ENCODE data around the gene KMT5B. TPM values are rescaled to one million over a fixed set of nuclear protein-coding genes. Genes with fewer than 3 reads are reported as not detected.

KMT5B gene
- total and polyA plus RNA-seq, 2 of the 4 experiments (the other 2 are of a cell fraction) = 11.2 to 13.4 TPM

DNA sequence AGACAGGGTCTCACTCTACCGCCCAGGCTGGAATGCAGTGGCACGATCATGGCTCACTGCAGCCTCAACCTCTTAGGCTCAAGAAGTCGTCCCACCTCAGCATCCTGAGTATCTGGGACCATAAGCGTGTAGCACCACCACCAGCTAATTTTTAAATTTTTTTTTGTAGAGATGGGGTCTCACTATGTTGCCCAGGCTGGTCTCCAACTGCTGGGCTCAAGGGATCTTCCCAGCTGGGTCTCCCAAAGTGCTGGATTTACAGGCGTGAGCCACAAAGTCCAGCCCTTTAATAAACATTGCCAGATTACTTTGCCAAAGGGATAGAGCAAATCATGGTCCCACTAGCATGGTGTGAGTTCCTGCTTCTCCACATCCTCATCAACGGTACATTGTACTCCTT, 45.6 kb downstream of the KMT5B start:
- dilution Hi-C loops (cut with HindIII; ENCODE audit: low sequenced_read_pairs, unreplicated experiment) = no loop called here
- peaks cover 6% of the 10 kb centered on the region; the same call in 1 of the 2 replicates for H4K20me1 ChIP-seq (ENCODE audit: insufficient read depth, low read length)

More for the DNA sequence above, 45.6 kb downstream of the KMT5B start:
- Histone ChIP-seq H4K5ac (ENCODE audit: low read depth, low read length) (no peak overlapping the region), H3K4me2 (ENCODE audit: low read depth, low read length) (no peak overlapping the region), H2BK5ac (ENCODE audit: low read depth, low read length, poor library complexity, severe bottlenecking) (no peak overlapping the region), H3K36me3 (ENCODE audit: control insufficient read depth, insufficient read depth, low read length) (peaks cover 49% of the 10 kb centered on the region), H3K14ac (replicated peaks; ENCODE audit: low read depth, low read length) (no peak overlapping the region), H4K91ac (ENCODE audit: insufficient read depth, low read depth, low read length) (no peak overlapping the region), H2BK15ac (ENCODE audit: low read depth, low read length) (no peak overlapping the region), H2AK9ac (replicated peaks; ENCODE audit: low read depth, low read length, poor library complexity) (no peak overlapping the region), H3K4me3 (ENCODE audit: insufficient read depth, low read depth, low read length) (no peak overlapping the region), H2AFZ (replicated peaks; ENCODE audit: low read length, poor library complexity) (no peak overlapping the region), H3K4me1 (ENCODE audit: control insufficient read depth, insufficient read depth, low read length) (no peaks in the 10 kb centered on the region), H2BK120ac (ENCODE audit: low read depth, low read length) (no peak overlapping the region), H3K27me3 (ENCODE audit: control insufficient read depth, insufficient read depth, low read length) (no peaks in the 10 kb centered on the region), H2AK5ac (ENCODE audit: low read depth, low read length) (no peak overlapping the region), H3K23ac (ENCODE audit: low read depth, low read length) (no peak overlapping the region), H3K27ac (ENCODE audit: insufficient read depth, low read length) (no peak overlapping the region), H3K56ac (ENCODE audit: extremely low read depth, insufficient read depth, low read length) (no peak overlapping the region), H3K9ac (ENCODE audit: low read depth, low read length) (no peak overlapping the region), H3K79me1 (ENCODE audit: low read depth in 1 of 2, low read length in 2 of 2) (peaks cover 0 to 12% of the 10 kb centered on the region in 2 experiments; a peak in 2 of 4 replicates), H3K18ac (ENCODE audit: low read depth, low read length) (no peak overlapping the region), H3K4ac (ENCODE audit: low read depth, low read length) (no peak overlapping the region), H3K9me1 (ENCODE audit: insufficient read depth, low read length) (peaks cover 16% of the 10 kb centered on the region), H4K8ac (ENCODE audit: low read depth in 2 of 2, low read length in 2 of 2) (no peak overlapping the region), H2BK20ac (ENCODE audit: low read depth, low read length) (no peak overlapping the region), H3K9me3 (ENCODE audit: control insufficient read depth, insufficient read depth, low read length) (no peaks in the 10 kb centered on the region)
- no peak for ATAC-seq (ENCODE audit: low read depth)
- DNase-seq = no peak
- ChIA-PET CTCF (no interaction called here), POLR2A (ENCODE audit: unreplicated experiment) (no interaction called here)
- BruUV-seq (replicated peaks) = no TSS peak
- intact Hi-C loops (cut with micrococcal nuclease) = no loop called here
- 100% methylated on average over 1 of the region's 6 CpGs; no CpG with 5 or more reads in 1 of the 2 experiments for WGBS, 2 experiments (ENCODE audit: extremely low coverage in 2 of 2, insufficient read length in 1 of 2)
- in situ Hi-C loops (cut with MboI; ENCODE audit: low sequenced_read_pairs) = no loop called here
- TF ChIP-seq RCOR1 (IDR thresholded peaks at IDR 0.05; ENCODE audit: insufficient replicate concordance, low read length) (no peak), SMC3 (IDR thresholded peaks at IDR 0.05; ENCODE audit: low read depth, low read length) (no peak), CEBPB (IDR thresholded peaks at IDR 0.05; ENCODE audit: low read depth, low read length) (no peak), RFX5 (IDR thresholded peaks at IDR 0.05; ENCODE audit: low read depth, low read length) (no peak), FOS (IDR thresholded peaks at IDR 0.05; ENCODE audit: low read depth, low read length) (no peak), NFE2L2 (IDR thresholded peaks at IDR 0.05; ENCODE audit: low read depth, low read length) (no peak), MAZ (IDR thresholded peaks at IDR 0.05; ENCODE audit: borderline replicate concordance, low read depth, low read length) (no peak), MAFK (IDR thresholded peaks at IDR 0.05; ENCODE audit: low read depth, low read length) (no peak), RAD21 (IDR thresholded peaks at IDR 0.05; ENCODE audit: low read length) (no peak), BHLHE40 (IDR thresholded peaks at IDR 0.05; ENCODE audit: low read depth, low read length) (no peak), CHD1 (IDR thresholded peaks at IDR 0.05; ENCODE audit: low read depth, low read length) (no peak), MXI1 (IDR thresholded peaks at IDR 0.05; ENCODE audit: borderline replicate concordance, low read depth, low read length) (no peak)
- TF ChIP-seq, protein P1, sequence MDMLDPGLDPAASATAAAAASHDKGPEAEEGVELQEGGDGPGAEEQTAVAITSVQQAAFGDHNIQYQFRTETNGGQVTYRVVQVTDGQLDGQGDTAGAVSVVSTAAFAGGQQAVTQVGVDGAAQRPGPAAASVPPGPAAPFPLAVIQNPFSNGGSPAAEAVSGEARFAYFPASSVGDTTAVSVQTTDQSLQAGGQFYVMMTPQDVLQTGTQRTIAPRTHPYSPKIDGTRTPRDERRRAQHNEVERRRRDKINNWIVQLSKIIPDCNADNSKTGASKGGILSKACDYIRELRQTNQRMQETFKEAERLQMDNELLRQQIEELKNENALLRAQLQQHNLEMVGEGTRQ (IDR thresholded peaks at IDR 0.05; ENCODE audit: low read depth, low read length) = no peak
- TF ChIP-seq, protein P2, sequence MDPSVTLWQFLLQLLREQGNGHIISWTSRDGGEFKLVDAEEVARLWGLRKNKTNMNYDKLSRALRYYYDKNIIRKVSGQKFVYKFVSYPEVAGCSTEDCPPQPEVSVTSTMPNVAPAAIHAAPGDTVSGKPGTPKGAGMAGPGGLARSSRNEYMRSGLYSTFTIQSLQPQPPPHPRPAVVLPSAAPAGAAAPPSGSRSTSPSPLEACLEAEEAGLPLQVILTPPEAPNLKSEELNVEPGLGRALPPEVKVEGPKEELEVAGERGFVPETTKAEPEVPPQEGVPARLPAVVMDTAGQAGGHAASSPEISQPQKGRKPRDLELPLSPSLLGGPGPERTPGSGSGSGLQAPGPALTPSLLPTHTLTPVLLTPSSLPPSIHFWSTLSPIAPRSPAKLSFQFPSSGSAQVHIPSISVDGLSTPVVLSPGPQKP (IDR thresholded peaks at IDR 0.05; ENCODE audit: borderline replicate concordance, low read depth, low read length) = no peak
- TF ChIP-seq, protein P3, sequence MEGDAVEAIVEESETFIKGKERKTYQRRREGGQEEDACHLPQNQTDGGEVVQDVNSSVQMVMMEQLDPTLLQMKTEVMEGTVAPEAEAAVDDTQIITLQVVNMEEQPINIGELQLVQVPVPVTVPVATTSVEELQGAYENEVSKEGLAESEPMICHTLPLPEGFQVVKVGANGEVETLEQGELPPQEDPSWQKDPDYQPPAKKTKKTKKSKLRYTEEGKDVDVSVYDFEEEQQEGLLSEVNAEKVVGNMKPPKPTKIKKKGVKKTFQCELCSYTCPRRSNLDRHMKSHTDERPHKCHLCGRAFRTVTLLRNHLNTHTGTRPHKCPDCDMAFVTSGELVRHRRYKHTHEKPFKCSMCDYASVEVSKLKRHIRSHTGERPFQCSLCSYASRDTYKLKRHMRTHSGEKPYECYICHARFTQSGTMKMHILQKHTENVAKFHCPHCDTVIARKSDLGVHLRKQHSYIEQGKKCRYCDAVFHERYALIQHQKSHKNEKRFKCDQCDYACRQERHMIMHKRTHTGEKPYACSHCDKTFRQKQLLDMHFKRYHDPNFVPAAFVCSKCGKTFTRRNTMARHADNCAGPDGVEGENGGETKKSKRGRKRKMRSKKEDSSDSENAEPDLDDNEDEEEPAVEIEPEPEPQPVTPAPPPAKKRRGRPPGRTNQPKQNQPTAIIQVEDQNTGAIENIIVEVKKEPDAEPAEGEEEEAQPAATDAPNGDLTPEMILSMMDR (conservative IDR thresholded peaks at IDR 0.05; ENCODE audit: low read depth, low read length) = no peak

Data from IMR-90 (cell line).